Neural progenitor cell (in vitro differentiated cells): ENCODE data around the gene TAC3.

Experiments used
- EZH2 ChIP-seq: fragments of 200-600 bp; sonication (generic); IDR thresholded peaks from 2 replicates; pipeline ENCODE4 v1.6.1; 2017; ENCODE audit warnings: antibody characterized with exemption, mild to moderate bottlenecking, moderate library complexity
- EZH2phosphoT487 ChIP-seq: fragments of 200-600 bp; sonication (generic); IDR thresholded peaks from 2 replicates; pipeline ENCODE4 v1.6.1; 2017; ENCODE audit warnings: antibody characterized with exemption
- TF ChIP-seq, protein P1 (sequence below): fragments of 200-600 bp; sonication (generic); IDR thresholded peaks from 2 replicates; pipeline ENCODE4 v1.5.1; 2017; ENCODE audit warnings: antibody characterized with exemption, mild to moderate bottlenecking

DNA sequence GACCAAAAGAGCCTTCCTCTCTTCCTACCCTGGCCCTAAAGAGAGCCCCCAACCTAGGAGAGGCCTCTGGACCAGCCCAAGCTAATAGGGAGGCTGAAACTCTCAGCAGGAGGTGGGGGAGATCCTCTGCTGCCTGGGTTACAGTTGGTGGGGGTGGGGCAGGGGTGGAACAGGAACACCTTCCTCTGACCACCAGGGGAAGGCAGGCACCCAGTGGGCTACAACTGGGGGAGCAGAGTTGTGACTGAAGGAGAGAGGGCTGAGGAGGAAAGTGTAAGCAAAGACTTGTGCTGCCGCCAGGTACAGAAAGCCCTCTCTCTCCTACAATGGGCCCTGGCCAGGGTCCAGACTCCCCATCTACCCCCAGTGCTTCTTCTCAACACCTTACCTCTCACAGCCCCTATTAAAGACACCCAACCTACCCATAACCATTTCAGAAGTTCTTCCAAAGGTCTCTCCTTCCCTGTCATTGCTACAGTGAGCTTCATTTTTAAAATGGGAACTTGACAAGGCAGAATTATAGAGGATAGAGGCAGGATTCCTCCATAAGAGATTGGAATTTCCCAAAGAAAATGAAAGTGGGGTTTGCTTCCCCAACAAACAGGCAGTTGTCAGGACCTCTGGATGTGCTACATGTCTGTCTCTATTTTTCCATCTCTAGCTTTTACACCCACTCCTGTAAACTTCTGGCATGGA is 32.2 kb upstream of the TAC3 start:
- TF ChIP-seq, protein P1, sequence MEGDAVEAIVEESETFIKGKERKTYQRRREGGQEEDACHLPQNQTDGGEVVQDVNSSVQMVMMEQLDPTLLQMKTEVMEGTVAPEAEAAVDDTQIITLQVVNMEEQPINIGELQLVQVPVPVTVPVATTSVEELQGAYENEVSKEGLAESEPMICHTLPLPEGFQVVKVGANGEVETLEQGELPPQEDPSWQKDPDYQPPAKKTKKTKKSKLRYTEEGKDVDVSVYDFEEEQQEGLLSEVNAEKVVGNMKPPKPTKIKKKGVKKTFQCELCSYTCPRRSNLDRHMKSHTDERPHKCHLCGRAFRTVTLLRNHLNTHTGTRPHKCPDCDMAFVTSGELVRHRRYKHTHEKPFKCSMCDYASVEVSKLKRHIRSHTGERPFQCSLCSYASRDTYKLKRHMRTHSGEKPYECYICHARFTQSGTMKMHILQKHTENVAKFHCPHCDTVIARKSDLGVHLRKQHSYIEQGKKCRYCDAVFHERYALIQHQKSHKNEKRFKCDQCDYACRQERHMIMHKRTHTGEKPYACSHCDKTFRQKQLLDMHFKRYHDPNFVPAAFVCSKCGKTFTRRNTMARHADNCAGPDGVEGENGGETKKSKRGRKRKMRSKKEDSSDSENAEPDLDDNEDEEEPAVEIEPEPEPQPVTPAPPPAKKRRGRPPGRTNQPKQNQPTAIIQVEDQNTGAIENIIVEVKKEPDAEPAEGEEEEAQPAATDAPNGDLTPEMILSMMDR, result no peak
- no peak for TF ChIP-seq EZH2
- TF ChIP-seq EZH2phosphoT487, result no peak
